Measurements from ENCODE around the gene SEMA4C.

SEMA4C gene

GRCh38 chr2:96842600-96842999 is 27.3 kb downstream of the SEMA4C start:
- no peak for DNase-seq (ENCODE audit: low spot score)

DNA sequence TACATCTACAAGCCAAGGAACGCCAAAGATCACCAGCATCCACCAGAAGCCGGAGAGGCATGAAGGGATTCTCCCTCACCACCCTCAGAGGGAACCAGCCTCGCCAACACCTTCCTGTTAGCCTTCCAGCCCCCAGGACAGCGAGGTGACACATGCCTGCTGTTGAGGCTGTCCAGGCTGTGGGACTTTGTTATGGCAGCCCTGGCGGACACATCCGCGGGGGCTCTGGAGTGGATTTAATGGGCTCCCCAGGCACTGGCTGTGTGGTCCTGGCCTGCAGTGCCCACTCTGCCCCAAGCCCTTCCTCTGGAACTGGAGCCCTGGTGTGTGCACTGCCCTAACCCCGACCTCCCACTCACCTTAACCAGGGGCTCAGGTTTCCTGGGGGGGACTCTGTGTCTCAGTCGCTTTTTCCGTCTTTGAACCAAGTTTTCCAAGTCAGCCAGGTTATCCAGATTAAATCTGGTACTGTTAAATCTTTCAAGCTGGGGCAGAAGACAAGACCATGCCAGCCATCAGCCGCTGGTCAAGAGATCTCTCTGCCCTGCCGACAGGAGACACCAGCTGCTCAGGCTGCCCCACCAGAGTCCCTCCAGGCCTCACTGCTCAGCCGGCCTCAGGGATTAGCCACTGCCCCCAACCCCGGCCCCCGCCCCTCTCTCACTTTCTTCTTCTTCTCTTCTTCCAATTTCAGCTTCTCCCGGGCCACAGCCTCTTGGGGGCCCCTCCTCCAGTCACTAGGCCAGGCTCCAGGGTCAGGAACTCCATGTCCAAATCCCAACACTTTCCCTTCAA is 28.0 kb downstream of the SEMA4C start:
- no peak for DNase-seq (ENCODE audit: low spot score)

GRCh38 chr2:96839875-96840850 is 29.7 kb downstream of the SEMA4C start:
- DNase-seq (ENCODE audit: low spot score) = no peak

DNA sequence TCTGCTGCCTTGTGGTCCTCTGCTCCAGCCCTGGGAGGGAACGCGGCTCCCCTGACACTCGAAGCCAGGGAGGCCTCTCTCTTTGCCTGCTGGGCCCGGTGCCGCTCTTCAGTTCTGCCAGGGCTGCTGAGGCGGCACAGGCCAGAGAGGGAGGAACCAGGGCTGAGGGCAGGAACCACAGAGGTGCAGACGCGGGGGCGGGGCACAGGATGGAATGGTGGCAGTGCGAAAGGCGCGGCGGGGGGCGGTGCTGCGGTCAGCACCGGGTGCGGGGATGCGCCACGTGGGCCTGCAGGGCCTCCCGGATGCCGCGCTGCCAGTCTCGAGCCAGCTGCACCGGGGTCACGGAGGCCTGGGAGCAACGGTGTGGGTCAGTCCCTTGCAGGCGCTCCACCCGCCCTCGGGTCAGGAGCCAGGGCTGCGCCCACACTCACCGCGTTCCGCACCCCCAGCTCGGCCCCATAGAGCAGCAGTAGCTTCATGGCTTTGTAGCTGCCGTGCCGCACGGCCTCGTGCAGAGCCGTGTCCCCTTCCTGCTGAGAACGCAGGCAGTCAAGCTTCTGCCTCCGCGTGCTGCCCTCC is 30.5 kb downstream of the SEMA4C start:
- no peak for DNase-seq (ENCODE audit: low spot score)

DNA sequence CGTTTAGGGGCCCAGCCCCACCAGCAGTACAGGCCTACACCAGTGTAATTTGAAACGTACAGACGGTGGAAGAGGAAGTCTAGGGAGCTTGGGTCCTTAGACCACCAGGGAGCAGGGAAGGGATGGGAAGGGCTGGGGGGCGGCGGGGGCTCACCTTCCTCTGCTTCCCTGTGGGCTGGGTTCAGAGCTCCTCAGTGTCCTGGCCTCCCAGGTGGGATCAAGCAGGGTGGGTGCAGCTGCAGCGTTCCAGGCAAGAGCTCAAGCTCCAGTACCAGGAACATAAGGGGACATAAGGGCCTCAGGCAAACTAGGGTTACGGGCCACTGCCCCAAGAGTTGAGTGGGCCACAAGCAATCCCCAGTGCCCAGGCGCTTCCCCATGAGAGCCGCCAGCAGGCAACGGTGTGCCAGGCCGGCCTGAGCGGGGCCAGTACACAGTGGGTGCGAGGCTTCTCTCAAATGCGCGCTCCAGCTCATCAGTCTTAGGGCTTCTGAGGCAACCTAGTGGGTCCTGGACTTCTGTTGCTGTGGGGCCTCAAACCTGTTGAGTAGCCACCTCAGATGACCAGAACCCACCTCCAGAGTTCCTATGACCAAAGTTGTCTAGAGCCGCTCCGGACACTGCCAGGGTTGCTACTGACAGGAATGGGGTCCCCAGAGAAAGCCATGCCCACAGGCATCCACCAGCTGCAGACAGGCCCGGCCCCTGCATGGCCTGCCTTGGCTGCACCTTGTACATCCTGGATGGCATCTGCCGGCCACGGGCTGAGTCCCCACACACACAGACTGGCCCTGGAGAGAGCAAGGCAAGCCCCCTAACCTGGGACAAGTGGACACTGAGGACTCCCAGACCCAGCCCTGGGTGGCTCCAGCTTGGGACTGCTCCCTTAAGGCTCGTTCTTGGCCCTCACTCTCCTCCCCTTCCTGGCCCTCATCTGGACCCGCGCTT is 31.3 kb downstream of the SEMA4C start:
- no peak for DNase-seq (ENCODE audit: low spot score)

- DNase-seq (ENCODE audit: low spot score) = no peak
Measured at GRCh38 chr2:96837575-96837974, 32.3 kb downstream of the SEMA4C start.

DNA sequence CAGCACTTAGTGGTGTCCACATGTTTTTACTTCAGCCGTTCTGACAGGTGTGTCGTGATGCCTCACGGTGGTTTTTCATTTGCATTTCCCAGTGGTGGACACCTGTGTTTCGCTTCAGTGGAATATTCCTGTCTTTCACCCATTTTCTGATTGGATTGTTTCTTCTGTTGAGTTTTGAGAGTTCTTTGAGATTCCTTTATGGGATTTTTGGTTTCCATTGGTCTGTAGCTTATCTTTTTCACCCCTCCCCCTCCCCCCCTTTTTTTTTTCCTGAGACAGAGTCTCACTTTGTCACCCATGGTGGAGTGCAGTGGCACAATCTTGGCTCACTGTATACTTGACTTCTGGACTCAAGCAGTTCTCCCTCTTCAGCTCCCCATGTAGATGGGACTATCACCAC is 34.0 kb downstream of the SEMA4C start:
- no peak for DNase-seq (ENCODE audit: low spot score)

- no peak for DNase-seq (ENCODE audit: low spot score)
Measured at GRCh38 chr2:96832754-96833507, 36.9 kb downstream of the SEMA4C start.

DNA sequence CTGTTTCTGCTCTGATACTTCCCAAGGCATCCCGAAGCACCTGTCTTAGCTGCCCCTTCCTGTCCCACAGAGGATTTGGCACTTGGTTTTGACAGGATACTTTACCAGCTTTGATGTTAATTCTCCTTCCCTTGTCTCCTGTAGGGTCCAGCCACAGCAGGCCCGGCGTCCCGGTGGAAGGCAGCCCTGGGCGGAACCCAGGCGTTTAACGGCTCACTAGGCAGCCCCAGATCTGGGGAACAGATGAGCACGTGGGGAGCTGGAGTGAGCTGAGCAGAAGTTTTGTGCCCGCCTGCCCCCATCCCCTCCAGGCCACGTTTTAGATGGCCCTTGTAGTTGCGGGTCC is 37.5 kb downstream of the SEMA4C start:
- DNase-seq (ENCODE audit: low spot score) = no peak

DNA sequence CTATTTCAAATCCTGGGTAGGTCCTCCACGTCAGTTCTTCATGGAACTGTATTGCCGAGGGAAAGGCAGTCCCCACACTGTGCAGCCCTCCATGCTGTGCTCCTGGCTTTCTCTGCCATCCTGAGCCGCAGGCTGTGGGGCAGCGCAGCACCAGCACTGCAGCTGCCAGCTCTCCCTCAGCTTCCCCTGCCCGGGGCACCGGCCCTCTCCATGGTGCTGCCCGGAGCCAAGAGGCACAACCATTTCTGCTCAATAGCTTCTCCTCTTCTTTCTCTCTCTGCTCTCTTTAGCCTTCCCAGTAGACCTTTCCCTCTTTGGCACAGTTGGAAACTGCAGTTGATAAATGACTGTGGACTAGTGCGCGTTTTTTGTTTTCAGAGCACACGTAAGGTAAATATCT is 38.2 kb downstream of the SEMA4C start:
- DNase-seq (ENCODE audit: low spot score) = no peak

- no peak for DNase-seq (ENCODE audit: low spot score)
Measured at GRCh38 chr2:96830044-96830562, 39.8 kb downstream of the SEMA4C start.

DNA sequence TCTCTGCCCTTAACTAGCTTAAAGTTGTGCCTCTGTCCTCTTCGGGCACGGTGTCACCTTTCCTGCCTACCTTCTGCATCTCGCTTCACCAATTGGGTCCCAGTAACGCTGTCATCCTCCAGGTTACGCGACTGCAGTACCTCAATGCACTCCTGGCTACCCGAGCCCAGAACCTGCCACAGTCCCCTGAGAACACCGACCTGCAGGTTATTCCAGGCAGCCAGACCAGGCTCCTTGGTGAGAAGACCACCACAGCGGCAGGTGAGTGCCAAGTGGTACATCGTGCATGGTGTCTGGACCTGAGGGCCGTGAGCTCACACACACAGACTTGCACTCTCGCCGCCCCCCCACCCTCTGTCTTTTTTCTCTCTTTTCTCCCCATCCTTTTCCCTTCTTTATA is 41.0 kb downstream of the SEMA4C start:
- DNase-seq (ENCODE audit: low spot score) = no peak

- DNase-seq (ENCODE audit: low spot score) = no peak
Measured at GRCh38 chr2:96828436-96828835, 41.4 kb downstream of the SEMA4C start.

GRCh38 chr2:96826546-96827278 is 43.2 kb downstream of the SEMA4C start:
- no peak for DNase-seq (ENCODE audit: low spot score)

GRCh38 chr2:96825057-96825456 is 44.8 kb downstream of the SEMA4C start:
- DNase-seq (ENCODE audit: low spot score) = no peak

DNA sequence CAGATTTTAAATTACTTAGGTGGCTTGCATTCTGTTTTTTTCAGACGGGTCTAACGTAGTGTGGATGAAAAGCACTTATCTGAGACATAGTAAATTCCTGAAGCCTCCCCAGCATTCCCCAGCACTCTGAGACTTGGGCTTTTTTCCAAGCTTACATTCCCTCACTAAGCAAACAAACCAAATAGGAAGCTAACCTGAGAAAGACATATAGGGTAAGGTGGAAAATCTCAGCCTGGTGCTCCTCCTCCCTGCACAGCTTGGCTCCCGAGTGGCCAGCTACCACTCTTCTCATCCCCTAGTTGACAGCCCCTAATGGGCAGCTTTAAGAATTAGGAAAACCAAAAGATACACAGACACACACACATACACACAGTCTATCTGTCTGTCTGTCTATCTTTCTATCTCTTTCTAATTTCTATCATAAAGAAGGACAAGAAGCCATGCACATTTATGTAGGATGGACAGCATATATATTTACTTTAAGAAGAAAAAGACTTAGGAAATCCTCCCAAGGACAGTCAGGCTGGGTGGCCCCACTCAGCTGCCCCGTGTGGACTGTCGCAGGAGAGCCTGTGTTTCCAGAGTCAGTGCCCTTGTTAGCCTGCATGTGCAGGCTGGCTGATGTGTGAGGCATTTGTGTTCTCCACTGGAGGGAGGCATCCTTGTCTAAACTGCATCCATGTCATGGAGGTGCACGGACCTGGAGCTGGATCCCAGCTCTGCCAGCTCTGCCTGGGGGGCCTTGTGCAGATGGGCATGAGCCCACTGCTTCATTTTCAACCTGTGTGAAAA is 45.6 kb downstream of the SEMA4C start:
- DNase-seq (ENCODE audit: low spot score) = no peak

DNA sequence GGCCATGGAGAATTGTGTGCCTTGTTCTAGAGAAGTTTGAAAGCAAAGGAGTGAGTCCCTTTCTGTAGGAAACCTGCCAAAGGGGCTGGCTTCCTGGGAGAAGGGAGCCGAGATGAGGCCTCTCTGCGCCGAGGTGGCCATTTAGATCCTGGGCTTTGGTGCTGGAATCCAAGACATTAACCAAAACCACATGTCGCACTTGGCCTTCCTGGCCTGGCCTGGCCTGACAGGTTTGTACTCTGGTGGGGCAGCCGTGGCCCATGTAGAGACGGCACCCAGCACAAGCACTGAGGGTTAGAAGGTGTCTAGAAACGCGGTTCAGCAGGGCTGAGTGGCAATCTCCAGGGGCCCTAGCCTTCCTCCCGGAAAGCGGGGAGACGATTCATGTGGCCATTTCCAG is 46.7 kb downstream of the SEMA4C start:
- DNase-seq (ENCODE audit: low spot score) = no peak

GRCh38 chr2:96822786-96823185 is 47.1 kb downstream of the SEMA4C start:
- no peak for DNase-seq (ENCODE audit: low spot score)

DNA sequence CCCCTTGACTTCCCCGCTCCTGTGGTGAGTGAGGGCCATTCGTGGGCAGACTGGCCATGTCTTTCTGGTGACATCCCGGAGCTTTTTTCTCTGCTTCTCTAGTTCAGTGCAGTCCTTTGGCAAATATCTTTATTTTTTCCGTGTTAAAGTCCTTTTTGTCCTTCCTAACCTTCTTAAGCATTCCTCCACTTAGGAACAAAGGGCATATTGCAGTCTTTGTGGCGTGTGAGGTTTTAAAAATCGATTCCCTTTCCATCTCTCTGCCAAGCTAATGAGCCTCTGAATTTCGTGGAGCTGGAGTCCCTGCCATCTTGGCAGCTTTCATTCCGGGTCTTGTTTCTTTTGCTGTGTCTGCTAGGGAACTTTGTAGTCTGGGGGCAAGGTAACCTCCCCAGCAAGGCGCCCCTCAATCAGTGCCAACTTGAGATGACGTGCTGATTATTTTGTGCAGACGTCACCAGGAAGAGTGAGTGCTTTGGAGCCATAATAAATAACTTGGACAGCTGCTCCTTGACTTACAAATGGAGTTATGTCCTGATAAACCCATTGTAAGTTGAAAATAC is 48.7 kb downstream of the SEMA4C start:
- no peak for DNase-seq (ENCODE audit: low spot score)
